Liver (tissue), 9 donors: Measurements from ENCODE around the gene DRGX. TPM values are rescaled to one million over a fixed set of nuclear protein-coding genes. Genes with fewer than 3 reads are reported as not detected.

Experiments
- DNase-seq: peaks from one replicate; pipeline ENCODE4 v3.0.0-alpha.2; 2017; ENCODE audit warnings: low spot score
- H3K27ac ChIP-seq, 2 donors: one replicate each; pipeline ENCODE4 v1.7.0; 2013; ENCODE audit warnings: inconsistent platforms in 2 of 2, low read length in 2 of 2, control low read depth in 1 of 2, low read depth in 1 of 2, mild to moderate bottlenecking in 1 of 2
- H3K27me3 ChIP-seq, 4 donors: one replicate each; pipeline versions ENCODE4 v1.6.1 to v1.7.0; 2013; ENCODE audit warnings: low read length in 3 of 4, inconsistent platforms in 1 of 4, mild to moderate bottlenecking in 1 of 4, moderate library complexity in 1 of 4; ENCODE audit not compliant: control insufficient read depth in 4 of 4, insufficient read depth in 4 of 4
- H3K36me3 ChIP-seq, 4 donors: one replicate each; pipeline versions ENCODE4 v1.6.1 to v1.7.0; 2013; ENCODE audit warnings: low read length in 3 of 4, mild to moderate bottlenecking in 3 of 4, low read depth in 1 of 4, moderate library complexity in 1 of 4; ENCODE audit not compliant: control insufficient read depth in 4 of 4, insufficient read depth in 3 of 4
- H3K4me1 ChIP-seq, 4 donors: one replicate each; pipeline versions ENCODE4 v1.6.1 to v1.7.0; 2013; ENCODE audit warnings: low read length in 3 of 4, mild to moderate bottlenecking in 3 of 4, moderate library complexity in 1 of 4; ENCODE audit not compliant: control insufficient read depth in 4 of 4, insufficient read depth in 4 of 4
- H3K4me3 ChIP-seq, 3 donors: one replicate each; pipeline versions ENCODE4 v1.6.1 to v1.7.0; 2013; ENCODE audit warnings: low read length in 3 of 3, control low read depth in 1 of 3, low read depth in 1 of 3, mild to moderate bottlenecking in 1 of 3
- H3K9ac ChIP-seq, 2 donors: one replicate each; pipeline ENCODE4 v1.7.0; 2013; ENCODE audit warnings: low read length in 2 of 2, mild to moderate bottlenecking in 2 of 2, moderate library complexity in 2 of 2, control low read depth in 1 of 2, low read depth in 1 of 2
- H3K9me3 ChIP-seq, 4 donors: one replicate each; pipeline versions ENCODE4 v1.6.1 to v1.7.0; 2013; ENCODE audit warnings: low read length in 3 of 4; ENCODE audit not compliant: control insufficient read depth in 4 of 4
- EGR1 ChIP-seq, 2 donors: IDR thresholded peaks; 2 replicates each; pipeline ENCODE4 v1.6.1; 2016 to 2018; ENCODE audit warnings: antibody characterized with exemption in 2 of 2, low read depth in 2 of 2
- FOXA2 ChIP-seq: IDR thresholded peaks from 2 replicates; pipeline ENCODE4 v1.6.1; 2016; ENCODE audit warnings: antibody characterized with exemption
- GABPA ChIP-seq, 2 donors: IDR thresholded peaks in 1 of 2; conservative IDR thresholded peaks in 1 of 2; 2 replicates each; pipeline ENCODE4 v1.6.1; 2016; ENCODE audit warnings: antibody characterized with exemption in 2 of 2, mild to moderate bottlenecking in 1 of 2, moderate library complexity in 1 of 2
- HNF4A ChIP-seq, 2 donors: conservative IDR thresholded peaks; 2 replicates each; pipeline ENCODE4 v1.6.1; 2016; ENCODE audit warnings: antibody characterized with exemption in 2 of 2, mild to moderate bottlenecking in 2 of 2
- HNF4G ChIP-seq: IDR thresholded peaks from 2 replicates; pipeline ENCODE4 v1.6.1; 2016; ENCODE audit warnings: antibody characterized with exemption
- JUND ChIP-seq, 2 donors: IDR thresholded peaks; 2 replicates each; pipeline ENCODE4 v1.6.1; 2016; ENCODE audit warnings: antibody characterized with exemption in 2 of 2
- NR2F2 ChIP-seq: IDR thresholded peaks from 2 replicates; pipeline ENCODE4 v1.6.1; 2016; ENCODE audit warnings: antibody characterized with exemption
- RAD21 ChIP-seq, 2 donors: IDR thresholded peaks; 2 replicates each; pipeline ENCODE4 v1.6.1; 2016; ENCODE audit warnings: antibody characterized with exemption in 2 of 2, mild to moderate bottlenecking in 2 of 2
- RXRA ChIP-seq, 2 donors: IDR thresholded peaks; 2 replicates each; pipeline ENCODE4 v1.6.1; 2017 to 2018; ENCODE audit warnings: antibody characterized with exemption in 2 of 2, mild to moderate bottlenecking in 1 of 2
- TAF1 ChIP-seq: conservative IDR thresholded peaks from 2 replicates; pipeline ENCODE4 v1.6.1; 2016; ENCODE audit warnings: antibody characterized with exemption, mild to moderate bottlenecking
- YY1 ChIP-seq: IDR thresholded peaks from 2 replicates; pipeline ENCODE4 v1.6.1; 2016; ENCODE audit warnings: antibody characterized with exemption, mild to moderate bottlenecking
- WGBS: extraction: QIAGEN DNeasy Blood & Tissue Kit; methylation state at CpG from one replicate; pipeline ENCODE4 v1.1.7; 2013; 5-methylcytosine and 5-hydroxymethylcytosine counted together
- polyA plus RNA-seq, 2 donors: library from polyadenylated mRNA; stranded (reverse) in 1 of 2; unstranded in 1 of 2; fragments of 200-250 nt in 1 of 2; fragments of >200 nt in 1 of 2; fragmentation: Nextera tagmentation in 1 of 2; extraction: Ambion mirVana in 1 of 2; gene quantifications; one replicate each; pipeline versions ENCODE4 v1.2.1 to v1.2.3, GENCODE V29; 2013 to 2015
- total RNA-seq, 2 donors: library from RNA; depleted of rRNA; stranded (reverse); fragments of >200 nt; gene quantifications; one replicate each; pipeline ENCODE4 v1.2.3, GENCODE V29; 2014
- TF ChIP-seq, protein P1 (sequence below): IDR thresholded peaks from 2 replicates; pipeline ENCODE4 v1.6.1; 2016; ENCODE audit warnings: antibody characterized with exemption, mild to moderate bottlenecking
- donor health status: healthy.
- donor health status: healthy.
- donor health status: healthy.
- donor health status: healthy.
- donor health status: healthy.

Gene DRGX
- total and polyA plus RNA-seq, 4 donors: not detected

DNA sequence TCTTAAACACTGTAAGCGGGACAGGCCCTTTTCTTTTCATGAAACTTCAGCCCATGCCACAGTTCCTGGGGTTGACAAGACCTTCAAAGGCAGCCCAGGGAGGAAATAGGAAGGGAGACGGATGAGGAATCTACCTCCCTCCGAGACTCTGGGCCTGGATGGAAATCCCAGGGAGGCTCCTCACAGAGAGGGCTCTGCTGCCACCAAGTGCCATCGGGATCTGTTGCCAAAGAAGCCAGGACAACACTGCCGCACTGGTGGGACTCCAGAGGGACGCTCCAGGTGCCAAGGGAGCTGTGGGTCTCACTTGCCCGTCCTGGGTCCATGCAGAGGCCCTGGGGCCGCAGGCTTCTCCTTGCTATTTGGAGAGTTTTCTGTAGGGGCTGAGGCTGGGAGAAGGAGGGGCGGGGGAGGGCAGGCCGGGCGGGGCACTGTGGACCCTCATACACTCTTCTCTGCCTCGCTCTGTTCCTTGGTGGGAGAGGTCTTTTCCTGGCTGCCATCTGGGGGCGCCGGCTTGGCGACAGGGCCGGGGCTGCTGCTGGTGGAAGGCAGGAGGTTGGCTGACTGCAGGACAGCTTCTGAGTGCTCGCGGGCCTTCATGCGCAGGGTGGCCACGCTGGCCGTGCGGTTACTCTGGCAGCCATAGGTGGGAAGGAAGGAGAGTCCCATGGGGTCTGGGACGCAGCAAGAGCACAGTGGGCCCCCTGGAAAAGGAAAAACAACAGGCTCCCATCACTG lies 30.0 kb downstream of the DRGX start:
- peak; percentile 16 for DNase-seq
- no peaks in the 10 kb centered on the region for H3K4me1 ChIP-seq
- no peak overlapping the region for H3K9ac ChIP-seq
- no peaks in the 10 kb centered on the region for H3K9me3 ChIP-seq
- no peak overlapping the region for H3K27ac ChIP-seq
- whole genome bisulfite sequencing: 79% methylated on average over 23 of the region's 23 CpGs
- TF ChIP-seq FOXA2 (no peak), JUND (IDR thresholded peaks at IDR 0.05) (no peak), RXRA (IDR thresholded peaks at IDR 0.05) (no peak), GABPA (IDR thresholded peaks at IDR 0.05 in 1 of 2, conservative IDR thresholded peaks at IDR 0.05 in 1 of 2) (no peak), RAD21 (IDR thresholded peaks at IDR 0.05) (peak in 1 of 2 donors; percentile 10)
- no peaks in the 10 kb centered on the region for H3K27me3 ChIP-seq
- no peaks in the 10 kb centered on the region for H3K36me3 ChIP-seq
- no peak overlapping the region for H3K4me3 ChIP-seq

DNA sequence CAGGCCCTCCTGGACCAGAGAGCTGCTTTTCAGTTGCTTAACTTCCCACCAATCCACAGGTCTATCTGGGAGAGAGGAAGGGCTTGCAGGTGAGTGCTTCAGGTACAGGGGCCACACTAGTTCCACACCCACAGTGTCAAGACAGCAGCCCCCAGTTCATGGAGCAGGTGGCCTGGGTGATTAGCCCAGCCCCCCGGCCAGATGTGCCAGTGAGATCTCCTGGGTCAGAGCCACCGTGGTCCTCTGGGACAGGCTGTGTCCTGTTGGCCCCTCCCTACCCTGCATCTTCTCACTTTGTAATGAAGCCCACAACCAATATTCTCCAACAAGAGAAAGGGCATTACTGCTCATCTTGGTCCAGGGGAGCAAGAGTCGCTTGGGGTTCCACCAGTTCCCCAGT lies 30.6 kb downstream of the DRGX start:
- no peaks in the 10 kb centered on the region for H3K27me3 ChIP-seq
- H3K4me1 ChIP-seq: no peaks in the 10 kb centered on the region
- H3K9ac ChIP-seq: no peak overlapping the region
- H3K36me3 ChIP-seq: no peaks in the 10 kb centered on the region
- H3K9me3 ChIP-seq: no peaks in the 10 kb centered on the region
- WGBS: 81% methylated on average over 3 of the region's 3 CpGs
- no peak for TF ChIP-seq EGR1 (IDR thresholded peaks at IDR 0.05; ENCODE audit: low read depth in 2 of 2)
- no peak for TF ChIP-seq TAF1
- TF ChIP-seq NR2F2: no peak
- TF ChIP-seq HNF4G: no peak
- no peak for TF ChIP-seq JUND (IDR thresholded peaks at IDR 0.05)
- TF ChIP-seq RXRA (IDR thresholded peaks at IDR 0.05): no peak
- no peak for TF ChIP-seq FOXA2
- TF ChIP-seq, protein P1, sequence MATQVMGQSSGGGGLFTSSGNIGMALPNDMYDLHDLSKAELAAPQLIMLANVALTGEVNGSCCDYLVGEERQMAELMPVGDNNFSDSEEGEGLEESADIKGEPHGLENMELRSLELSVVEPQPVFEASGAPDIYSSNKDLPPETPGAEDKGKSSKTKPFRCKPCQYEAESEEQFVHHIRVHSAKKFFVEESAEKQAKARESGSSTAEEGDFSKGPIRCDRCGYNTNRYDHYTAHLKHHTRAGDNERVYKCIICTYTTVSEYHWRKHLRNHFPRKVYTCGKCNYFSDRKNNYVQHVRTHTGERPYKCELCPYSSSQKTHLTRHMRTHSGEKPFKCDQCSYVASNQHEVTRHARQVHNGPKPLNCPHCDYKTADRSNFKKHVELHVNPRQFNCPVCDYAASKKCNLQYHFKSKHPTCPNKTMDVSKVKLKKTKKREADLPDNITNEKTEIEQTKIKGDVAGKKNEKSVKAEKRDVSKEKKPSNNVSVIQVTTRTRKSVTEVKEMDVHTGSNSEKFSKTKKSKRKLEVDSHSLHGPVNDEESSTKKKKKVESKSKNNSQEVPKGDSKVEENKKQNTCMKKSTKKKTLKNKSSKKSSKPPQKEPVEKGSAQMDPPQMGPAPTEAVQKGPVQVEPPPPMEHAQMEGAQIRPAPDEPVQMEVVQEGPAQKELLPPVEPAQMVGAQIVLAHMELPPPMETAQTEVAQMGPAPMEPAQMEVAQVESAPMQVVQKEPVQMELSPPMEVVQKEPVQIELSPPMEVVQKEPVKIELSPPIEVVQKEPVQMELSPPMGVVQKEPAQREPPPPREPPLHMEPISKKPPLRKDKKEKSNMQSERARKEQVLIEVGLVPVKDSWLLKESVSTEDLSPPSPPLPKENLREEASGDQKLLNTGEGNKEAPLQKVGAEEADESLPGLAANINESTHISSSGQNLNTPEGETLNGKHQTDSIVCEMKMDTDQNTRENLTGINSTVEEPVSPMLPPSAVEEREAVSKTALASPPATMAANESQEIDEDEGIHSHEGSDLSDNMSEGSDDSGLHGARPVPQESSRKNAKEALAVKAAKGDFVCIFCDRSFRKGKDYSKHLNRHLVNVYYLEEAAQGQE: no peak
- no peak for TF ChIP-seq YY1
- no peak for TF ChIP-seq GABPA (IDR thresholded peaks at IDR 0.05 in 1 of 2, conservative IDR thresholded peaks at IDR 0.05 in 1 of 2)
- DNase-seq: no peak
- no peak overlapping the region for H3K27ac ChIP-seq
- no peak overlapping the region for H3K4me3 ChIP-seq

DNA sequence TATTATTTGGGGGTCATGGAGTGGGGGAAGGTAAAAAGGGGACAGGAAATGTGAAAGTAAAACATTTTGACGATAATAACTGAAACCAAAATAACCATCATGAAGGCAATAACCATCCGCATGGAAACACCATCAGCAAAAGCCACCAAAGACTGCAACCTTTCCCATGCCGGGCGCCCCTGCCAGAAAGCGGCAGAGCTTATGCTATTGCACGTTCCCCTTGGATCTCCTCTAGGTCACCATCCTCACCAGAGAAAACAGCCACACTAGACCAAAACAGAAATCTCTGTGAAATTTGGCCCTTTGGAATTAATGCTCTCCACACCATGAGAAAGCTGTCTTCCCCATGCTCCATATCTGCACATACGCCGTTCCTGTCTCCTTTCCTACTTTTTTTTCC lies 31.1 kb downstream of the DRGX start:
- TF ChIP-seq HNF4A (conservative IDR thresholded peaks at IDR 0.05): no peak
- H3K4me3 ChIP-seq: no peak overlapping the region
- DNase-seq: no peak
- no peaks in the 10 kb centered on the region for H3K36me3 ChIP-seq
- no peak overlapping the region for H3K9ac ChIP-seq
- no peaks in the 10 kb centered on the region for H3K9me3 ChIP-seq
- no peak overlapping the region for H3K27ac ChIP-seq
- WGBS: 76% methylated on average over 8 of the region's 8 CpGs
- H3K4me1 ChIP-seq: no peaks in the 10 kb centered on the region
- no peaks in the 10 kb centered on the region for H3K27me3 ChIP-seq
